K562 (cell line): ENCODE measurements around the gene REEP3. TPM values are rescaled to one million over a fixed set of nuclear protein-coding genes. Genes with fewer than 3 reads are reported as not detected.

Experiments
- ATAC-seq: fragments of 200-7000 bp; cut with Tn5 transposase; 3 replicates; pipeline ENCODE4 v1.9.1; 2020; ENCODE audit warnings: moderate library complexity
- BruUV-seq: library from RNA; stranded (reverse); fragments of 400-500 nt; replicated peaks from 2 replicates; lab custom pipeline; 2021; lab: Mats Ljungman, UMichigan
- CTCF ChIA-PET: fragments of 300-600 bp; formaldehyde crosslinking; extraction: SDS; loops from one replicate; lab custom pipeline; 2021; ENCODE audit warnings: low intra/inter-chr PET ratio; lab: Yijun Ruan, JAX
- POLR2A ChIA-PET: fragments of 300-600, 350-650 bp; sonication (Branson Sonifier 250); formaldehyde crosslinking; extraction: SDS; loops from one replicate; lab custom pipeline; 2021; ENCODE audit warnings: antibody characterized with exemption, inconsistent platforms; lab: Yijun Ruan, JAX
- DNase-seq, 4 experiments: peaks; one replicate each; pipeline versions ENCODE4 v3.0.0 to v3.0.0-alpha.2; 2011 to 2018; ENCODE audit warnings: low spot score in 3 of 4, mixed read lengths in 3 of 4; ENCODE audit errors: extremely low read depth in 1 of 4
- FAIRE-seq: peaks from 2 replicates; lab custom pipeline; 2011; peaks lifted over from hg19 to GRCh38; lab: Jason Lieb, UNC
- H2AFZ ChIP-seq: 2 replicates; pipeline ENCODE4 v1.6.0; 2011; ENCODE audit warnings: low read depth, low read length, control low read depth, inconsistent platforms
- H3K27ac ChIP-seq: fragments of 200-600 bp; 3 replicates; pipeline ENCODE4 v1.8.0; 2011; ENCODE audit warnings: low read depth, mild to moderate bottlenecking, control low read depth, inconsistent platforms, low read length, moderate library complexity, mixed read lengths; ENCODE audit errors: extremely low read depth
- H3K27me3 ChIP-seq, 2 experiments: fragments of 300-600 bp in 1 of 2; 2 replicates in 1 of 2; 3 replicates in 1 of 2; pipeline versions ENCODE4 v1.6.0 to v1.8.0; 2011; ENCODE audit warnings: inconsistent platforms in 2 of 2, low read length in 2 of 2, mild to moderate bottlenecking in 1 of 2, mixed read lengths in 1 of 2, moderate library complexity in 1 of 2; ENCODE audit not compliant: control insufficient read depth in 2 of 2, insufficient read depth in 2 of 2
- H3K36me3 ChIP-seq: fragments of 300-600 bp; 3 replicates; pipeline ENCODE4 v1.8.0; 2011; ENCODE audit warnings: mild to moderate bottlenecking, low read length, inconsistent platforms; ENCODE audit not compliant: control insufficient read depth, insufficient read depth
- H3K4me1 ChIP-seq, 2 experiments: fragments of 200-600 bp in 1 of 2; replicated peaks in 1 of 2; 2 replicates in 1 of 2; 3 replicates in 1 of 2; pipeline versions ENCODE4 v1.5.1 to v1.8.0; 2011; ENCODE audit warnings: inconsistent platforms in 2 of 2, low read length in 2 of 2, mild to moderate bottlenecking in 1 of 2, mixed read lengths in 1 of 2, moderate library complexity in 1 of 2; ENCODE audit not compliant: control insufficient read depth in 2 of 2, insufficient read depth in 2 of 2
- H3K4me2 ChIP-seq: 2 replicates; pipeline ENCODE4 v1.6.1; 2011; ENCODE audit warnings: low read length, control low read depth, inconsistent platforms, mixed read lengths; ENCODE audit not compliant: insufficient read depth
- H3K4me3 ChIP-seq: fragments of 200-600 bp; sonication (generic), shearing (Covaris generic); 2 replicates; pipeline ENCODE4 v1.5.1; 2016; ENCODE audit warnings: control low read depth, inconsistent platforms
- H3K79me2 ChIP-seq: fragments of 200-600 bp; 3 replicates; pipeline ENCODE4 v1.8.0; 2011; ENCODE audit warnings: low read length, inconsistent platforms; ENCODE audit not compliant: control insufficient read depth, insufficient read depth
- H3K9ac ChIP-seq, 2 experiments: 2 replicates each; pipeline versions ENCODE4 v1.6.0 to v1.6.1; 2011; ENCODE audit warnings: low read depth in 2 of 2, low read length in 2 of 2, control low read depth in 1 of 2, inconsistent platforms in 1 of 2, mild to moderate bottlenecking in 1 of 2, mixed read lengths in 1 of 2; ENCODE audit not compliant: insufficient read depth in 1 of 2
- H3K9me1 ChIP-seq: one replicate; pipeline ENCODE4 v1.6.0; 2011; ENCODE audit warnings: inconsistent platforms, mild to moderate bottlenecking, low read length, moderate library complexity; ENCODE audit not compliant: control insufficient read depth, insufficient read depth
- H3K9me3 ChIP-seq: replicated peaks from 2 replicates; pipeline ENCODE4 v1.5.1; 2011; ENCODE audit warnings: low read depth, low read length, inconsistent platforms; ENCODE audit not compliant: control insufficient read depth, insufficient read depth
- H4K20me1 ChIP-seq: replicated peaks from 2 replicates; pipeline ENCODE4 v1.6.1; 2011; ENCODE audit warnings: low read length, inconsistent platforms, mixed read lengths; ENCODE audit not compliant: control insufficient read depth, insufficient read depth
- DACH1 ChIP-seq: fragments of 450-650 bp; IDR thresholded peaks from 2 replicates; pipeline ENCODE4 v1.6.1; 2018; ENCODE audit not compliant: partially characterized antibody
- FOSL1 ChIP-seq: fragments of 200-800 bp; sonication (Bioruptor generic); conservative IDR thresholded peaks from 2 replicates; pipeline ENCODE4 v1.6.1; 2016; ENCODE audit warnings: missing genetic modification characterization, missing compliant biosample characterization
- ILK ChIP-seq: fragments of 450-650 bp; IDR thresholded peaks from 2 replicates; pipeline ENCODE4 v1.6.1; 2016; ENCODE audit warnings: missing genetic modification characterization, low read depth, mild to moderate bottlenecking, missing compliant biosample characterization, moderate library complexity, borderline replicate concordance
- KAT7 ChIP-seq: sonication (generic); formaldehyde crosslinking; IDR thresholded peaks from 2 replicates; pipeline ENCODE4 v1.8.0; 2022; ENCODE audit warnings: missing genetic modification reagents, mild to moderate bottlenecking, borderline replicate concordance
- PCBP2 ChIP-seq: fragments of 200-400 bp; formaldehyde crosslinking; IDR thresholded peaks from 2 replicates; pipeline ENCODE4 v1.6.1; 2018; ENCODE audit warnings: low read length, low read depth, mild to moderate bottlenecking, moderate library complexity; ENCODE audit not compliant: poor library complexity, severe bottlenecking
- SPI1 ChIP-seq: IDR thresholded peaks from 2 replicates; pipeline ENCODE4 v1.6.1; 2011; ENCODE audit warnings: low read depth, low read length, control low read depth, borderline replicate concordance
- WGBS: fragments of 100-300 bp; shearing (Covaris generic); methylation state at CpG from one replicate; pipeline ENCODE4 v1.1.6; 2016; ENCODE audit warnings: low coverage, mixed read lengths; ENCODE audit not compliant: insufficient coverage; ENCODE audit errors: missing lambda C conversion rate; 5-methylcytosine and 5-hydroxymethylcytosine counted together
- in situ Hi-C: fragments of 300-500 bp; cut with MboI; formaldehyde crosslinking; loops from 4 replicates; pipeline ENCODE4 v1.15.0; 2018; ENCODE audit warnings: inconsistent platforms, mixed read lengths
- intact Hi-C: fragments of 100-400 bp; cut with micrococcal nuclease; formaldehyde crosslinking; loops from 2 replicates; pipeline ENCODE4 v1.14.2; 2022
- polyA plus RNA-seq, 8 experiments: library from polyadenylated mRNA; depleted of rRNA in 4 of 8; stranded (reverse) in 5 of 8; unstranded in 3 of 8; fragments of >200 nt; fragmentation: Nextera tagmentation in 2 of 8; fragmentation: Illumina TruSeq in 1 of 8; extraction: Ambion mirVana in 2 of 8; extraction: Trizol in 1 of 8; gene quantifications; 2 replicates each; pipeline versions ENCODE4 v1.2.1 to v1.2.3, GENCODE V29; 2011 to 2014; ENCODE audit warnings: inconsistent platforms in 1 of 8, missing spikeins in 1 of 8
- total RNA-seq, 7 experiments: library from RNA; depleted of rRNA in 6 of 7; stranded (reverse); fragments of >200 nt in 6 of 7; fragmentation: Illumina TruSeq in 2 of 7; extraction: Trizol in 2 of 7; gene quantifications; 2 replicates each; pipeline versions ENCODE4 v1.2.1 to v1.2.3, GENCODE V29; 2011 to 2021; ENCODE audit warnings: low replicate concordance in 1 of 7
- TF ChIP-seq, protein P1 (sequence below), 2 experiments: fragments of 450-650 bp in 1 of 2; sonication (generic) in 1 of 2; formaldehyde crosslinking in 1 of 2; IDR thresholded peaks in 1 of 2; conservative IDR thresholded peaks in 1 of 2; 2 replicates each; pipeline versions ENCODE4 v1.6.1 to v1.8.1; 2016 to 2023; ENCODE audit warnings: mild to moderate bottlenecking in 2 of 2, moderate library complexity in 2 of 2, inconsistent platforms in 1 of 2, missing genetic modification reagents in 1 of 2

Gene REEP3
- total and polyA plus RNA-seq, 9 of the 15 experiments (the other 6 are each of a cell fraction or from before 2014, with no cell fraction given), result 3.4 to 13.4 (median 9.2) TPM

DNA sequence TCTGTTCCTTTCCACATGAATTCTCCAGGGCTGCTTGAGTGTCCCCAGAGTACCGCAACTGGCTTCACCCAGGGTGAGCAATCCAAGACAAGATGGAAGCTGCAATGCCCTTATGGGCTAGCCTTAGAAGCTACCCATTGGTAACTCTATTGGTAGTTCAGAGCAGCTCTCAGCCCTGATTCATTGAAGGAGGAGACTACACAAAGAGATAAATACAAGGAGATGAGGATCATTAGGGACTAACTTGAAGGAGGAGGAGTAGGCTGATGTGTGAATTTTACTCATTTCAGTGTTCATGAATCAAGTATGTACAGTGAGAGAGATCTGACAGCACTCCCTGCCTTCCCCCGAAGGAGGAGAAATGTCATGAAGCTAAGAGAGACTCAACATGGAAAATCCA, 124.0 kb downstream of the REEP3 start (continued):
- TF ChIP-seq PCBP2, result no peak
- no peak for TF ChIP-seq ILK (tag)
- no peak for TF ChIP-seq SPI1

- POLR2A ChIA-PET, result no interaction called here
- Histone ChIP-seq H3K9me3 (no peaks in the 10 kb centered on the region), H3K4me2 (no peak overlapping the region), H3K79me2 (no peaks in the 10 kb centered on the region), H3K36me3 (no peaks in the 10 kb centered on the region), H2AFZ (no peak overlapping the region), H3K4me1 (no peaks in the 10 kb centered on the region; a peak in 1 of 5 replicates), H3K9me1 (no peaks in the 10 kb centered on the region), H3K27ac (no peak overlapping the region), H4K20me1 (no peaks in the 10 kb centered on the region), H3K27me3 (peaks cover 31 to 34% of the 10 kb centered on the region in 2 experiments), H3K4me3 (no peak overlapping the region), H3K9ac (no peak overlapping the region)
- FAIRE-seq, result no peak
- intact Hi-C loops, result no loop called here
- in situ Hi-C loops, result loop anchor here (25.0 kb wide), 1 partner anchor 434 kb away; no protein-coding TSS in a partner anchor
- no TSS peak for BruUV-seq
- CTCF ChIA-PET, result no interaction called here
- DNase-seq, result no peak
- WGBS, result 0% methylated on average over 2 of the region's 2 CpGs
- peak; percentile 51; the same call in 1 of the 2 replicates for TF ChIP-seq FOSL1 (tag)
- no peak for TF ChIP-seq DACH1
- TF ChIP-seq KAT7 (CRISPR knock-in tag), result no peak
- TF ChIP-seq, protein P1, sequence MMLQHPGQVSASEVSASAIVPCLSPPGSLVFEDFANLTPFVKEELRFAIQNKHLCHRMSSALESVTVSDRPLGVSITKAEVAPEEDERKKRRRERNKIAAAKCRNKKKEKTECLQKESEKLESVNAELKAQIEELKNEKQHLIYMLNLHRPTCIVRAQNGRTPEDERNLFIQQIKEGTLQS (IDR thresholded peaks at IDR 0.05), result peak; percentile 38
- TF ChIP-seq, protein P1 (CRISPR knock-in tag; conservative IDR thresholded peaks at IDR 0.05), result no peak
- ATAC-seq, result no peak
Measured at GRCh38 chr10:63646491-63646890, 125.3 kb downstream of the REEP3 start.
